Endothelial cell of umbilical vein (primary cell): ENCODE measurements around the gene DIP2C.

Experiments
- EZH2 ChIP-seq: IDR thresholded peaks from 2 replicates; pipeline ENCODE4 v1.6.1; 2012; ENCODE audit warnings: borderline replicate concordance, low read depth, mild to moderate bottlenecking, moderate library complexity, low read length, inconsistent platforms; ENCODE audit not compliant: severe bottlenecking
- FOS ChIP-seq: IDR thresholded peaks from 2 replicates; pipeline ENCODE4 v1.6.1; 2011; ENCODE audit warnings: mild to moderate bottlenecking, low read length, moderate library complexity, borderline replicate concordance; ENCODE audit not compliant: insufficient read depth
- GATA2 ChIP-seq: IDR thresholded peaks from 2 replicates; pipeline ENCODE4 v1.7.0; 2011; ENCODE audit warnings: low read depth, mild to moderate bottlenecking, moderate library complexity, mixed read lengths, low read length; ENCODE audit not compliant: insufficient read length, insufficient read depth
- JUN ChIP-seq: IDR thresholded peaks from 2 replicates; pipeline ENCODE4 v1.6.1; 2011; ENCODE audit warnings: borderline replicate concordance, low read depth; ENCODE audit not compliant: insufficient read length, insufficient read depth
- MYC ChIP-seq: IDR thresholded peaks from one replicate; pipeline ENCODE4 v1.6.1; 2011; ENCODE audit warnings: mild to moderate bottlenecking, low read depth, low read length
- POLR2A ChIP-seq: IDR thresholded peaks from 2 replicates; pipeline ENCODE4 v1.6.1; 2012; ENCODE audit warnings: low read depth, mild to moderate bottlenecking, control low read depth, low read length
- POLR2AphosphoS5 ChIP-seq: IDR thresholded peaks from 2 replicates; pipeline ENCODE4 v1.6.1; 2012; ENCODE audit warnings: low read depth, mild to moderate bottlenecking, control low read depth, low read length, moderate library complexity; ENCODE audit not compliant: insufficient read depth
- TF ChIP-seq, protein P1 (sequence below), 2 donors: IDR thresholded peaks; 1 replicate in 1 of 2; 2 replicates in 1 of 2; pipeline ENCODE4 v1.5.1; 2011; ENCODE audit warnings: low read length in 2 of 2, mild to moderate bottlenecking in 2 of 2, moderate library complexity in 2 of 2, control low read depth in 1 of 2, inconsistent platforms in 1 of 2, low read depth in 1 of 2; ENCODE audit not compliant: insufficient read depth in 1 of 2; ENCODE audit errors: extremely low read depth in 1 of 2
- TF ChIP-seq, protein P2 (sequence below): IDR thresholded peaks from 2 replicates; pipeline ENCODE4 v1.6.1; 2011; ENCODE audit not compliant: insufficient read depth, insufficient read length

DNA sequence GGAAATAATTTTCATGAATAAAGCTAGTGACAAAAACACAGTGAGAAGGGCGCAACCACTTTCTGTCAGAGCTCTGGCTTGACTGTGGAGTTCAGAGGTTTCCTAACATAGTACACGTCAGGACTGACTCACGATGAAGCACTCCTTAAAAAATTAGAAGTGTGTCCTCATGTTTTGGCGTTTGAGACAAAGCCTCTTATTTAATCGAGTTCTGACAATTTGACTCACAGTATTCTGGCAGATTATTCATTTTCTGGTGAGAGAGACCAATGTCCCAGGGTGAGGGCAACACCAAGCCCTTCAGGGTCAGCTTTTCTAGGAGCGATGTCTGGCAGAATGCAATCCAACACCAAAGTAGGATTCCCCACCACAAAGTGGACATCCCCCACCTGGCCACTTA, 108.7 kb downstream of the DIP2C start:
- TF ChIP-seq, protein P1, sequence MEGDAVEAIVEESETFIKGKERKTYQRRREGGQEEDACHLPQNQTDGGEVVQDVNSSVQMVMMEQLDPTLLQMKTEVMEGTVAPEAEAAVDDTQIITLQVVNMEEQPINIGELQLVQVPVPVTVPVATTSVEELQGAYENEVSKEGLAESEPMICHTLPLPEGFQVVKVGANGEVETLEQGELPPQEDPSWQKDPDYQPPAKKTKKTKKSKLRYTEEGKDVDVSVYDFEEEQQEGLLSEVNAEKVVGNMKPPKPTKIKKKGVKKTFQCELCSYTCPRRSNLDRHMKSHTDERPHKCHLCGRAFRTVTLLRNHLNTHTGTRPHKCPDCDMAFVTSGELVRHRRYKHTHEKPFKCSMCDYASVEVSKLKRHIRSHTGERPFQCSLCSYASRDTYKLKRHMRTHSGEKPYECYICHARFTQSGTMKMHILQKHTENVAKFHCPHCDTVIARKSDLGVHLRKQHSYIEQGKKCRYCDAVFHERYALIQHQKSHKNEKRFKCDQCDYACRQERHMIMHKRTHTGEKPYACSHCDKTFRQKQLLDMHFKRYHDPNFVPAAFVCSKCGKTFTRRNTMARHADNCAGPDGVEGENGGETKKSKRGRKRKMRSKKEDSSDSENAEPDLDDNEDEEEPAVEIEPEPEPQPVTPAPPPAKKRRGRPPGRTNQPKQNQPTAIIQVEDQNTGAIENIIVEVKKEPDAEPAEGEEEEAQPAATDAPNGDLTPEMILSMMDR (IDR thresholded peaks at IDR 0.05; ENCODE audit: extremely low read depth in 1 of 2, insufficient read depth in 1 of 2, low read depth in 1 of 2, low read length in 2 of 2): no peak
- TF ChIP-seq POLR2A (no peak), FOS (no peak), JUN (no peak), POLR2AphosphoS5 (no peak), MYC (no peak), GATA2 (no peak), EZH2 (no peak)
- TF ChIP-seq, protein P2, sequence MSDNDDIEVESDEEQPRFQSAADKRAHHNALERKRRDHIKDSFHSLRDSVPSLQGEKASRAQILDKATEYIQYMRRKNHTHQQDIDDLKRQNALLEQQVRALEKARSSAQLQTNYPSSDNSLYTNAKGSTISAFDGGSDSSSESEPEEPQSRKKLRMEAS: no peak
